DLD1 (cell line): ENCODE data around the gene SPIC.
"Not testable (repeated sequence)": the region's sequence is repeated elsewhere in the genome, so short reads cannot be mapped to it uniquely, and the experiment has no call there.

ENCODE experiments used
- in situ Hi-C: cut with HindIII; loops from 2 replicates; pipeline ENCODE4 v1.10.0; 2017; ENCODE audit warnings: low sequenced_read_pairs

The SPIC gene

GRCh38 chr12:101474711-101475386, at the start of gene SPIC:
TSS of gene SPIC (plus strand) at chr12:101475336. CDS start at chr12:101476905, 1,569 bp downstream.
- in situ Hi-C loops = no loop called here

- in situ Hi-C loops = no loop called here
Measured at GRCh38 chr12:101430456-101430855, 44.7 kb upstream of the SPIC start.

- in situ Hi-C loops = no loop called here
Measured at GRCh38 chr12:101436136-101436535, 39.0 kb upstream of the SPIC start.

- in situ Hi-C loops = no loop called here
Measured at GRCh38 chr12:101439236-101439635, 35.9 kb upstream of the SPIC start.

- in situ Hi-C loops = no loop called here
Measured at GRCh38 chr12:101441461-101442224, 33.5 kb upstream of the SPIC start.

- in situ Hi-C loops = no loop called here
Measured at GRCh38 chr12:101455685-101456084, 19.5 kb upstream of the SPIC start.

- in situ Hi-C loops = no loop called here
Measured at GRCh38 chr12:101459642-101460346, 15.3 kb upstream of the SPIC start.

- in situ Hi-C loops = no loop called here
Measured at GRCh38 chr12:101468948-101469347, 6.2 kb upstream of the SPIC start.

- in situ Hi-C loops = no loop called here
Measured at GRCh38 chr12:101470939-101471338, 4.2 kb upstream of the SPIC start.

GRCh38 chr12:101471878-101472277, 3.3 kb upstream of the SPIC start:
- in situ Hi-C loops = not testable (repeated sequence)

- in situ Hi-C loops = no loop called here
Measured at GRCh38 chr12:101474248-101474647, 888 bp upstream of the SPIC start.

GRCh38 chr12:101475751-101476305, 692 bp downstream of the SPIC start:
- in situ Hi-C loops = no loop called here

GRCh38 chr12:101480849-101481248, 5.7 kb downstream of the SPIC start:
- in situ Hi-C loops = no loop called here

- in situ Hi-C loops = no loop called here
Measured at GRCh38 chr12:101485021-101485420, 9.9 kb downstream of the SPIC start.

- in situ Hi-C loops = no loop called here
Measured at GRCh38 chr12:101488469-101488868, 13.3 kb downstream of the SPIC start.

GRCh38 chr12:101490286-101490920, 15.3 kb downstream of the SPIC start:
- in situ Hi-C loops = no loop called here

- in situ Hi-C loops = no loop called here
Measured at GRCh38 chr12:101491329-101491728, 16.2 kb downstream of the SPIC start.

GRCh38 chr12:101493556-101493955, 18.4 kb downstream of the SPIC start:
- in situ Hi-C loops = no loop called here

GRCh38 chr12:101498252-101498651, 23.1 kb downstream of the SPIC start:
- in situ Hi-C loops = no loop called here

GRCh38 chr12:101501410-101501995, 26.4 kb downstream of the SPIC start:
- in situ Hi-C loops = no loop called here

GRCh38 chr12:101521136-101521535, 46.0 kb downstream of the SPIC start:
- in situ Hi-C loops = no loop called here
